Brain microvascular endothelial cell (primary cell): ENCODE data around the gene PTPRQ.

Experiments
- DNase-seq: peaks from one replicate; pipeline ENCODE4 v3.0.0-alpha.2; 2020
- H3K27ac ChIP-seq: fragments of 250-450 bp; sonication (Bioruptor Pico); 2 replicates; pipeline ENCODE4 v1.5.1; 2020; ENCODE audit warnings: mild to moderate bottlenecking, moderate library complexity
- H3K27me3 ChIP-seq: fragments of 250-450 bp; sonication (Bioruptor Pico); replicated peaks from 2 replicates; pipeline ENCODE4 v1.5.1; 2020; ENCODE audit warnings: mild to moderate bottlenecking
- H3K36me3 ChIP-seq: fragments of 250-450 bp; sonication (Bioruptor Pico); replicated peaks from 2 replicates; pipeline ENCODE4 v1.5.1; 2020; ENCODE audit warnings: mild to moderate bottlenecking
- H3K4me3 ChIP-seq: 2 replicates; pipeline ENCODE4 v1.5.1; 2011; ENCODE audit warnings: low read depth, mild to moderate bottlenecking, control low read depth, low read length, moderate library complexity
- CTCF ChIP-seq: IDR thresholded peaks from 2 replicates; pipeline ENCODE4 v1.5.1; 2011; ENCODE audit warnings: low read depth, mild to moderate bottlenecking, moderate library complexity, low read length, control low read depth, inconsistent platforms; ENCODE audit errors: missing control alignments
- in situ Hi-C: cut with HindIII; loops from 2 replicates; pipeline ENCODE4 v1.10.0; 2017; ENCODE audit warnings: low sequenced_read_pairs, low pct_ligation_motif_present

The PTPRQ gene

DNA sequence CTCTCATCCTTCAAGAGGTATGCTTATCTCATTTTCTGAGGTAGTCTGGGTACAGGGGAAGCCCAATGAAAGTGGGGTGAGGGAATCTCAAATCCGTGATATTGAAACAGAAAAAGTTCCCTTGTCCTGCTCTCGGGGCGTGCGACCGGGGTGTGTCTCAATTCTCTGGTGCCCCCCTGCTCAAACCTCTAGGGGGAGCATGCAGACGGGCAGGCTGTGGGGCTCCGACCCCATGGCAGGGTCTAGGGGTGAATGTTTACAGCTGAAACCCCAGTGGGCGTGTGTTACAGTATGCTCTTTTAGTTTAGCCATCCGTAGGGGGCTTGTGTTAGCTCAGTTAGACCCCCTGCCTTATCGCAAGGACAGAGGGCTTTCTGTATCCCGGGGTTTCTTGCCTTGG, 68.7 kb downstream of the PTPRQ start:
- no peak overlapping the region for H3K4me3 ChIP-seq
- no peak overlapping the region for H3K27ac ChIP-seq
- H3K36me3 ChIP-seq, result no peaks in the 10 kb centered on the region
- no peak for DNase-seq
- no peak for TF ChIP-seq CTCF
- in situ Hi-C loops, result no loop called here
- H3K27me3 ChIP-seq, result no peaks in the 10 kb centered on the region

DNA sequence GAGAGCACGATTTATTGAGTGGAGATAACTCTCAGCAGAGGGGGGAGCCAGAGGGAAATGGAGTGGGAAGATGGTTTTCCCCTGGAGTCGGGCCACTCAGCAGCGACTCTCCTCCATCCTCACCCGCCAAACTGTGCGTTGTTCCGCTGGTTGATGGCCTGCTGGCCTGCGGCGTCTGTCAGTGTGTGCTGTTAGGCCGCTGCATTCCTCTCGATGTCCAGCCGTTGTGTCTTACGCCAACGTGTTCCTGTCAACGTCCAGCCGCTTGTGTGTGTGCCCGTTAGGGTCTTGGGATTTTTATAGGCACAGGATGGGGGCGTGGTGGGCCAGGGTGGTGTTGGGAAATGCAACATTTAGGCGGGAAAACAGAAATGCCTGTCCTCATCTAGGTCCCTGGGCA, 69.2 kb downstream of the PTPRQ start:
- in situ Hi-C loops, result no loop called here
- no peak overlapping the region for H3K4me3 ChIP-seq
- H3K27me3 ChIP-seq, result no peaks in the 10 kb centered on the region
- H3K36me3 ChIP-seq, result no peaks in the 10 kb centered on the region
- DNase-seq, result no peak
- no peak for TF ChIP-seq CTCF
- H3K27ac ChIP-seq, result no peak overlapping the region

- Histone ChIP-seq H3K4me3 (no peak overlapping the region), H3K36me3 (no peaks in the 10 kb centered on the region), H3K27me3 (no peaks in the 10 kb centered on the region), H3K27ac (no peak overlapping the region)
- DNase-seq, result no peak
- in situ Hi-C loops, result no loop called here
- no peak for TF ChIP-seq CTCF
Measured at GRCh38 chr12:80517655-80518054, 73.6 kb downstream of the PTPRQ start.

DNA sequence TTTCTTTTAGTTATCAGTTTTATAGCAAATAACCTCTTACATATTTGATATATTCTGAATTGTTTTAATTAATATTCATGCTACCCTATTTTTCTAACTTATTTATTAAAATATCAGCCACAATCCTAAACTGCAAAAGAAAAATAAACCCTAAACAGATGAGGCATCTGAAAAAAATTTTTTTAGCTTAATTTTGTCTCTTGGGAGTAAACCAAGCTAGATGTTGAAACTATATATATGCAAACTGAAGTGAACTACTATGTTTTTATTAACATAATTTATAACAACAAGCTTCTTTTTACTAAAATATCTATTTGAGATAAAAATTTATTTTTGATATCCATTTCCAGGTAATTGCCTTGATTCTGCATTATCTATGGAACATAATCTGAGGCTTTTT, 87.6 kb downstream of the PTPRQ start:
- TF ChIP-seq CTCF, result no peak
- no peak overlapping the region for H3K27ac ChIP-seq
- in situ Hi-C loops, result no loop called here
- DNase-seq, result no peak
- no peaks in the 10 kb centered on the region for H3K27me3 ChIP-seq
- no peak overlapping the region for H3K4me3 ChIP-seq
- no peaks in the 10 kb centered on the region for H3K36me3 ChIP-seq

DNA sequence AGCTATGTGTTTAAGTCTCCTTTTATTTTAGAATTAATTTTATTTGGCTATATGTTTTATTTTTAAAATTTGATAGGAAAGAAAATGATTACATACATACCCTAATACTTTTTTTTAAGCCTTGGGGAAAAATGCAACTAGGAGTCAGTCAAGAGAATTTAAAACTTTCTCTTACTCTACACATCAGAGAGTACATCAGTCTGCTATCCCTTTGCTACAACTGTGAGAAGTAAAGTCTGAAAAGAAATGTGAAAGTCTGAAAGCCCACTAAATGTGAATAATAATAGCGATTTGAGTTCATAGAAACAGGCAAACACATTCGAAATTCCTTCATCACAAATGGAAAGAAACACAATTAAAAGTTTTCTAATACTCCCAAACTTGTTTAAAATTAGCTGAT, 95.0 kb downstream of the PTPRQ start:
- H3K36me3 ChIP-seq, result no peaks in the 10 kb centered on the region
- no peaks in the 10 kb centered on the region for H3K27me3 ChIP-seq
- H3K27ac ChIP-seq, result no peak overlapping the region
- in situ Hi-C loops, result no loop called here
- no peak for TF ChIP-seq CTCF
- no peak for DNase-seq
- no peak overlapping the region for H3K4me3 ChIP-seq

- in situ Hi-C loops, result no loop called here
- Histone ChIP-seq H3K4me3 (no peak overlapping the region), H3K27me3 (no peaks in the 10 kb centered on the region), H3K36me3 (no peaks in the 10 kb centered on the region), H3K27ac (no peak overlapping the region)
- TF ChIP-seq CTCF, result no peak
- no peak for DNase-seq
Measured at GRCh38 chr12:80549298-80549697, 105.3 kb downstream of the PTPRQ start.
